ENCODE data around the gene SLF2.
"Not testable (repeated sequence)": the region's sequence is repeated elsewhere in the genome, so short reads cannot be mapped to it uniquely, and the experiment has no call there.

SLF2 gene

DNA sequence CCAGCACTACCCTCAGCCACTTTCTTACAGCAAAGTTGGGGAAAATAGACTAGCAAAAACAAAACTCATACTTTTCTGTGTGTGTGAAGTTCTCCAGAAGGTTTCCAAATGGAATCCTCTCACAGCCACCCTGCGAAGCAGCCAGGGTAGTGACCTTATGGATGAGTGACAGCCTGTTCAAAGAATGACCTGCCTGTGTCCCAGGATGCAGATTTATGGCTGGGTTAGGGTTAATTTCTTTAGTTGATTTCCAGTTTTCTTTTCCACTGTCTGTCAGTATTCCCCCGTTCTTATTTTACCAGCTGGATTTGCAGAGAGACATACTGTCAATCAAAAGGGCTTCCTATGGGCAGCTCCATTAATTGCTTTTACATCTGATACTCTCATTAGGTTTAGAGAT is 54.1 kb downstream of the SLF2 start:
- DNase-seq = no peak

DNA sequence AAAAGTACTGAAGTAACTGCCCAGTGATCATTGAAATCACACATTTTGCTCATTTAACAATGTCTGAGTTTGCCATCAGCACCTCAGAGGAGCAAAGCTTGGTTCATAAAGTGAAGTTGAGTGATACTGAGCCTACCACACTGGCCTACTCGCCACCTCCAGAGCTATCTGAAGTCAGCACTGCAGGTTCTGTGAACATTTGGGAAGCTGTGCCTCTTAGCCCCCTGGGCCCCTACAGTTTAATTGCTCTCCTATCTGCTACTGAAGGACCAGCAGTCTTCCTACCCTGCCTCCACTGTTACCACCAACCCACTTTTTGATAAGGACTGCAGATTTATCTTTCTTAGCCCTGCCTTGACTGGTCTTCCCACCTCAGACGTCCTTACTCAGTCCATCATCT is 54.6 kb downstream of the SLF2 start:
- no peak for DNase-seq

DNA sequence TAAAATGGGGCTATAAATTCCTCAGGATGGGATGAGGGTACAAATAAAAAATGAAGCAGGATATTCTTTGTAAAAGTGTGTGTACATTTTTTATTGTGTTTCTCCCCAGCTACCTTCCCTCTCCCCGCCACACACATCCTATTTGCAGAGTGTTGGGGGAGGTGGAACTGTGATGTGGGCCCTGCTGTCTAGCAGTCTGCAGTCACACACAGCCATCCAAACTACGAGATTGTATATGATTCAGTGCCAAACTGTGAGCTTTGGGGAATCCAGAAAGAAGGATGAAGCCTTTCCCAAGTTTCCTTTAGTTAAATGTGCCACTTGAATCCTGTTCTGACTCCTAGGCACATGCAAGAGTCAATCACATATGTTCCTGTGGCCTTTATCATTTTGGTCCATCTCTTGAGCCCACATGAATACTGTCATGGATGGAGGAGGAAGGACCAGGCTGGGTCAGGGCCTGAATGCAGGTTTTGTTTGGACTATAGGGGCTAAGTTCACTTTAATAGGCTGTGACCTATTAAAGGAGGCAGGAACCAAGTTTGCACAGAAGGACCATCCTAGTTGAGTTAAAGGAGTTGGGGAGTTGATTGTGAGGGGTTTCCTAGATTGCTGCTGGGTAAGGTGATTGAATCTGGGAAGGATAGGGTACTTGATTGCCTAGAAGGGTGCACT is 55.4 kb downstream of the SLF2 start:
- DNase-seq = no peak

DNA sequence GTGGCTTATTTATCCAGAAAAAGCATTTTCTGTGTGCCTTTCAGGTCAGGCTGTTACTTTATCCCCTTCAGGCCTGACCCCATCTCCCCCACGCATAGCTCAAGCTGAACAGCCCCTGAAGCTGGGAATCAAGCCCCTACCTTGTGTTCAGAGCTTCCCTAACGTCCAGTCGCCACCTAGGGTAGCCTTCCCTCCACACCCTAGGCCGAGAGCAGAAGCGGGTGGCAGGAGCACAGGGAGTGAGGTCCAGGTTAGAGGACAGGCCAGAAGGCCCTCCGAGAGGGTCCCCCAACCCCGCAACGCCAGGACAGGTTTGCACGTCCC is 56.1 kb downstream of the SLF2 start:
- no peak for DNase-seq

DNA sequence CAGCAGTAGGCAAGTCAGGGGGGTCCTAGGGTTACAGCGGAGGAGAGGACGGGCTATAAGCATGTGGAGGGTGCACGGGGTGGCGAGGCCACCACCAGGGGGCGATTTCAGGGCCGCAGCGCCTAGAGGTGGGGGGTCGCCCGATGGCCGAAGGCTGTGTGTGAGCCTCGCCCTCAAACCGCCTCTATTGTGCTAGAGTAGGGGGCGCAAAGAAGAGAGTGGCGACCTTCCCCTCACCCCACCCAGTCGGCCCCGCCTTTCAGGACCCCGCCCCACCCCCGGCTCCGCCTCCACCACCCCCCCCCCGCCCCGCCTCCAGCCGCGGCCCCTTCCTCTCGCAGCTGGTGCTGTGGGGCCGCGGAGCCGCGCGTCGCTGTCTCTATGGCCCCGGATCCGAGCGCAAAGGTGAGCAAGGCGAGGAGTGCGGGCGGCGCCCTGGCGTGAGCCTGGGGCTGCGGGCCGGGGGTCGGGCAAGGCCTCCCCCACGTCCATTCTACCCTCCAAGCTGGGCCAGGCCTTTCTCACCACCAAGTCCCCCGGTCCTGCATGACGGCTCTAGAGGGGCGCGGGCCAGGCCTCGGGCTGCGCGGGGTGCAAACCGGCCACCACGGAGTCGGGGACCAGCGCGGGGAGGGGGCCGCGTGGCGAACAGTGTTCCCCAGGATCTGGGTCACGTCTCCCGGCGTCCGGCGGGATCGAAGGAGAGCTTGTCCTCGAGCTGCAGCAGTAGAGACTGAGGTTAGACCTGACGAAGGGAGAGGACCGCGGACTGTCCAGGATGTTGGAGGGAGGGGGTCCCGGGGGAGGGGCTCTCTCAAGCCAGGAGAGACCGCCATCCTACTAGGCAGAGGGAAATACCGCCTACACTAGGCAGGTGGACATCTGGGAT is 56.7 kb downstream of the SLF2 start, which contains the start of gene SEMA4G:
Gene SEMA4G (plus strand): TSS at position 318 of the 889 bp plus-strand sequence. CDS start 3,409 bp downstream, outside the sequence.
- DNase-seq = peak; percentile 67

DNA sequence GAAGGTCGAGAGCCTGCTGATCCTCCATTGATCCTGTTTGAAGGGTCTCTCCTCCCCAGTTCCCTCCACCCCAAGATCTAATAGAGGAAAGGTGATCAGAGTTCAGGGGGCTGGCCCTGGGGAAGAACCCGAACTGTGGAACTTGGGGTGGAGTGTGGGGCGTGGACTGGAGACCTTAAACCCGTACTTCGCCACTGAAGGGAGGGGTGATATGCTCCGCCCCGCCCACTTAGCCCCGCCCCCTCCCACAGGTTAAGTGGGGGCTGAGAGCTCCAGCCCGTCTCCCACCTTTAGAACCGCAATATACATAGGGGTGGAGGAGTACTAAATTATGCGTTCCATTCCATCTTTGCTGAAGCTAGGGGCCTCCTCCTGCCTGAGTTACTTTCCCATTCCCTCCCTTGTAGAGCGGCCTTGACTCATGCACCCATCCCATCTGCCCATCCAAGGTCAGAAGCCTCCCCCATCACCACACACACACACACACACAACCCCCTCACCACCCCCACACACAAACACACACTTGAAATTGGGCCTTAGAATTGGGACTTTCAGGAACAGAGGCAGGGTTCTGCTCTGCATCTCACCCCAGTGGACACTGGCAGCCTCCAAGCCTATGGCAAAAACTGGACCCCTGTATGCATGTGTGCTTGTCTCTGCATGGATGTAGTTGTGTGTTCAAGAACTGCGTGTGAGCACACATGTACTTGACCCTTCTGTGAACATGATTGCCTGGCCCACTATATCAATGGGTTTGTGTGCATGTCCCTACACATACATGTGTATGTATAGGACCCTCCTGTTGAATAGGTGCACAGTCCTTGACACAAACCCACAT is 57.5 kb downstream of the SLF2 start:
- DNase-seq = no peak

DNA sequence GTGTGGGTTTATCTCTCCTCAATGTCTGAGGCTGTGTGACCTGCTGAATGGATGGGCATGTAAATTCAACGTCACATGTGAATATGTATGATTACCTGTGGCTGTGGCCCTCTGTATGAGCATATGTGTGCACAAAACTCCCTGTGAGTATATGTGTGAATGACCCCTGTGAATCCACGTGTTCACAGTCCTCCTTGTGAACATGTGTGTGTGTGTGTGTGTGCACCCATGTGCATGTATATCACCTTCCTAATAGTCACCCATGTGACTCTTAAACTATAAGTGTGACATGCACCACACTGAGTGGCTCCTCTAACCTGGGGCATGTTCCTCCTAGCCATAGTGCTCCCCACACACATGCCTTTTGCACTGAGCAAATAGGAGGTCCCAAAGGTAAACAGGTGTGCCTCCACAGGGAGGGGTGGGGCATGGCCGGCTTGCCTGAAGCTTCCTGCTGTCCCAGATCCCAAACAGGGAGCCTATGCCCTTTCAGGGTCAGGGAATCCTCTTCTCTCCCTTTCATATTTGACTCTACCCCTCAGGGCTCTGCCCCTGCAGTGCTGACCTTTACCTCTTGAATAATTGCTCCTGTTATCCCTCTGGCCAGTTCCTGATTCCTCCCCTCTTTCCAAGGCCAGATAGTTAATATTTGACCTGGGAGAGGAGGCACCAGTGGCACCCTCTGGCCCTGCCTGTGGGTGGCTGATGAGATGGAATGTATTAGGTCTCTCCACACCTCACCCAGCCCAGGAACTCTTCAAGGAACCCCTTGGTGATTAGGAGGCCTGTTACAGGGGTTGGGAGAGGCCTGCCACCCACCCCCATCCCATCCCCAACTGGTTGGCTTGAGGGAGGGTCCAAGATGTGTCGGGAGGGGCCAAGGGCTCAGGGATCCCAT is 58.4 kb downstream of the SLF2 start:
- DNase-seq = no peak

DNA sequence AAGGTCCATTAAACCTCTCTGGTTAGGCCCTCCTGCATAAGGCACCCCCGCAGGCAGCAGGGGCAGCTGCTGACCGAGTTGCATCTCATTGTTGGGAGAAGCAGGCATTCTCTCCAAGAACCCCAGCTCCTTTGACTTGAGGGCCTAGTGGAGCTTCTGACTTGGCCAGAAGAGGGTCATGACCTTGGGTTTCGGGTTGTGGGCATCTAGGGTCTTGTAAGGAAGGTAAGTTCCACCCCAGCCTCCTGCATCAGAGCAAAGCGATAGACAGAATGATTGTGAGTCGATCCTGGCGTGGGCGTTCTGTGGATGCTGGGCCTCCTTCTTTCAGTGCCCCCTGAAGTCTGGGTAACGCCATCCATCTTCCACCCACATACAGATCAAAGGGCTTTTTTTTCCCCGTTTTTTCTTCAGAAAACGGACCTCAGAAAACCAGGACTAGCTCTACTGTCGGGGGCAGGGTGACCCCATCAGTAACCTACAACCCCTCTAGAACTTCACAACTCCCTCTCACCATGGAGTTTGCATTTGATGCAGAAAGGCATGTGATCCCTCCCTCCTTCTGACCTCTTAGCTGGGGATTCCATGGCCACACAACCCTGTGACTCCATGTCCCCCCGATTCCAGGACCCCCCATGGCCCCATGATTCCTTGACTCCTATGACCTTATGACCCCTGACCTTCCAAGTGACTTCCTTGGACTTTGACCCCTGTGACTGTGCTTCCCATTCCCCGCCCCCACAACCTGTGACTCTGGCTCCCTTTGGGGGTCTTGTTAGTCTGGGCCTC is 59.5 kb downstream of the SLF2 start:
- no peak for DNase-seq

DNA sequence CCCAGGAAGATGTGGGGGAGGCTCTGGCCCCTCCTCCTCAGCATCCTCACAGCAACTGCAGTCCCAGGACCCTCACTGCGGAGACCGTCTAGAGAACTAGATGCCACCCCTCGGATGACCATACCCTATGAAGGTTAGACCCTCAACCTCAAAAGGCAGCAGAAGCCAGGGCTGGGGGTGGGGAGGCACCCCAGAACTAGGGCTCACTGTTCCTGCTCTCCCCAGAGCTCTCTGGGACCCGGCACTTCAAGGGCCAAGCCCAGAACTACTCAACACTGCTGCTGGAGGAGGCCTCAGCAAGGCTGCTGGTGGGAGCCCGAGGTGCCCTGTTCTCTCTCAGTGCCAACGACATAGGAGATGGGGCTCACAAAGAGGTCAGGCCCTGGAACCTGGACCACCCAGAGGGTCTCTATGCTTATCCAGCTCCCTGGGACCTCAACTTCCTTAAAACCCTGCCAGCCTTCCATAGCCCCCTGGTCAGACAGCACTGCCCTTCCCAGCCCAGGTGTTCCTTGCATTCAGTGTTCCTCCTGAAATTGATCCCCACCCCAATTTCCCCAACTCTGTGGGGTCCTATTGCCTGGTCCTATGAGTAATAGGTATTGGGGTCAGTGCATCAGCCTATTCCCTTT is 60.3 kb downstream of the SLF2 start:
- DNase-seq = no peak

DNA sequence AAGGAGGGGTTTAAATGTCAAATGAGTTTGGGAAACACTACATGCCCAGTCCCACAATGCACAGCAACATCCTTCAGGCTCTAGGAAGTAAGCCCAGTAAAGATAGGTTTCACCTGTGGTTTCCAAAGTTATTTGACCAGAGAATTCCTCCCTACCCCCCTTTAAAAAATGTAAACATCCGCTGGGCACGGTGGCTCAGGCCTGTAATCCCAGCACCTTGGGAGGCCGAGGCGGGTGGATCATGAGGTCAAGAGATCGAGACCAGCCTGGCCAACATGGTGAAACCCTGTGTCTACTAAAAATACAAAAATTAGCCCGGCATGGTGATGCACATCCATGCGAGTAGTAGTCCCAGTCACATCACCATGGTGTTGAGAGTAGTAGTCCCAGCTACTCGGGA is 62.6 kb downstream of the SLF2 start:
- not testable (repeated sequence) for DNase-seq

DNA sequence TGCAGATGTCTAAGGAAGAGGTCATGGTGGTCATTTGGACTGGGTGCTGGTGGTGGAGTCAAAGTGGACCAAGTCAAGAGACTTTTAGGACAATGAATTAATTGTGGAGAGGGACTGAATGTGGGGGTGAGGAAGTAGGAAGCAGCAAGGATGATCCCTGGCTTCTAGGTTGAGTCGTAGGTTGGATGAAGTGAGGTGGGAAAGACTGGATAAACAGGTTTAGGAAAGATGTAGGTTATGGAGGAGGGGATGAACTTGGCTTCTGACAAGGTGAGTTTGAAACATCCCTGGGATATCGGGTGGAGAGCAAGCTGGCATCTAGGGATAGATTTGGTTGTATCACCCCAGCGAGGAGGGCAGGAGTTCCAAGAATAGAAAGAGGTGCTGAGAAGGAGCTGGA is 64.1 kb downstream of the SLF2 start:
- no peak for DNase-seq

DNA sequence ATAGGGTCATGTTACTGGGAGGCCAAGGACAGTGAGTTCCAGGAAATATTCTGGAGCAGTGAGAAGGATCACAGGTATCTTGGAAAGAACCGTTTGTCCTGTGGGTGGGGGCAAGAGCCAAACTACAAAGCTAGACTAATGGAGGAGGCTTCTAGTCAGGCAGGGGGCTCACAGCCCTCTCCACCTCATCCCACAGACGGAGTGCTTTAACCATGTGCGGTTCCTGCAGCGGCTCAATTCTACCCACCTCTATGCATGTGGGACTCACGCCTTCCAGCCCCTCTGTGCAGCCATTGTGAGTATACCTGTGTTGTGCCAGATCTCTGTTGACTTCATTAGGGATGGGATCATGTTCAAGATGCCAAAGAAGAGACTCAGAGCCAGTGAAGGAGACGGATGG is 64.7 kb downstream of the SLF2 start:
- DNase-seq = no peak

DNA sequence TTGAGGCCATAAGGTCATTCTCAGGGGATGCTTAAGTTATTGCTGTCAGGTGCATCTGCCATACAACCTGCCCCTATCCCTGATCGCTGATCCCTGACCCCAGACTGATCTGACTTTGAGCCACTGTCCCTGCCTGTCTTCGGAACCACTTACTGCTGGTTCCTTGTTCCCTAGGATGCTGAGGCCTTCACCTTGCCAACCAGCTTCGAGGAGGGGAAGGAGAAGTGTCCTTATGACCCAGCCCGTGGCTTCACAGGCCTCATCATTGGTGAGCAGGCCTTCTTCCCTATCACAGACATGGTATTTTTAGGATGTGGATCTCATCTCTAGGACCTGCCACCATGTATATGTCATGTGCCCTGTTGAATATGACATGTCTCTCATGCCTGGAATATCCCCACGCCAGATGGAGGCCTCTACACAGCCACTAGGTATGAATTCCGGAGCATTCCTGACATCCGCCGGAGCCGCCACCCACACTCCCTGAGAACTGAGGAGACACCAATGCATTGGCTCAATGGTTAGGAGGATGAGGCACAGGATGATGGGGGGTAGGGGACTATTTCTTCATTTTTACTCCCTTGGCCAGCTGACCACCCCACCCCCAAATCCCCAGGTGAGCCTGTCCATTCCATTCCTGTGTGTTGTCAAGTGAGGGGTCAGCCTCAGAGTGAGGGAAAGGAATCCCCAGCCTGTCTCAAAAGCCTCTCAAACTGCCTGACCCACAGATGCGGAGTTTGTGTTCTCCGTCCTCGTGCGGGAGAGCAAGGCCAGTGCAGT is 65.5 kb downstream of the SLF2 start:
- DNase-seq = no peak

DNA sequence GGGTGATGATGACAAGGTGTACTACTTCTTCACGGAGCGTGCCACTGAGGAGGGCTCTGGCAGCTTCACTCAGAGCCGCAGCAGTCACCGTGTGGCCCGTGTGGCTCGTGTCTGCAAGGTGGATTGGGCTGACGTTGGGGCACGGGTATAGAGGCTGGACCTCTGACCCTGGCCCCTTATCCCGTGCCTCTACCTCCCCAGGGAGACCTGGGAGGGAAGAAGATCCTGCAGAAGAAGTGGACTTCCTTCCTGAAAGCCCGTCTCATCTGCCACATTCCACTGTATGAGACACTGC is 66.1 kb downstream of the SLF2 start:
- DNase-seq = no peak

DNA sequence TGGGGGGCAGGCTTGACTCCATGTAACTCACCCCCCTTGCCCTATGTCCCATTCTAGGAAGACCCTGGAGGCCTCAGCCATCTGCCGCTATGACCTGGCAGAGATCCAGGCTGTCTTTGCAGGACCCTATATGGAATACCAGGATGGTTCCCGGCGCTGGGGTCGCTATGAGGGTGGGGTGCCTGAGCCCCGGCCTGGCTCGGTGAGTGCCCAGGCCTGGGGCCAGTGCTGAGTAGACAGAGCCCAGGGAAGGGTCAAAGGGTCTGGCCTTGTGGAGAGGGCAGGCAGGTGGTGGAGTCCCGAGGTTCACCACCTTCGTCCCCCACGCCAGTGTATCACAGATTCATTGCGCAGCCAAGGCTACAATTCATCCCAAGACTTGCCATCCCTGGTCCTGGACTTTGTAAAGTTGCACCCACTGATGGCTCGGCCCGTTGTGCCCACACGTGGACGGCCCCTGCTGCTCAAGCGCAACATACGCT is 67.1 kb downstream of the SLF2 start:
- no peak for DNase-seq

DNA sequence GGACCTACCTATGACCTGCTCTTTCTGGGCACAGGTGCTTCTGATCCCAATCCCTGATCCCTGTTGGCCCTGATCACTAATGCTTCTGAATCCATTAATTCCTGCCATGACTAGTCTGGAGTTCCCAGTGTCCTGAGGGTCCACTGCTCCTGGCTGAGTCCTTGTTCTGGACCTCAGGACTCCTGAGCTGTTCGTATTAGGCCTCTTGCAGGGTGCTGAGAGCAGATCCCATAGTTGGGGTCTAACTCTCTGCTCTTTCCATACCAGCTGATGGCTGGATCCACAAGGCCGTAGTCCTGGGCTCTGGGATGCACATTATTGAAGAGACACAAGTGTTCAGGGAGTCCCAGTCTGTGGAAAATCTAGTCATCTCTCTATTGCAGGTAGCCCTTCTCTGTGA is 67.5 kb downstream of the SLF2 start:
- DNase-seq = no peak

DNA sequence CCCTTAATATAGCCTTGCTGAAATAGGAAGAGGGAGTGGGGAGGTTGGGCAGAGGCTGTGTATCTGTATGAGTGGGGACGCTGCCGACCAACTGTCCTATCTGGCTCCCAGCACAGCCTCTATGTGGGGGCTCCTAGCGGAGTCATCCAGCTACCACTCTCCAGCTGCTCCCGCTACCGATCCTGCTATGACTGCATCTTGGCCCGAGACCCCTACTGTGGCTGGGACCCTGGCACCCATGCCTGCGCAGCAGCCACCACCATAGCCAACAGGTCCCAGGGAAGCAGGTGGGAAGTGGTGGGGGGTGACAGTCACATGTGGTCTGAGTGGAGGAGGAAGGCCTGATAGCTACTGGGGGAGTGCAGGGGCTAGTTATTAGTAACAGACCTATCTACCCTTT is 67.9 kb downstream of the SLF2 start:
- no peak for DNase-seq

DNA sequence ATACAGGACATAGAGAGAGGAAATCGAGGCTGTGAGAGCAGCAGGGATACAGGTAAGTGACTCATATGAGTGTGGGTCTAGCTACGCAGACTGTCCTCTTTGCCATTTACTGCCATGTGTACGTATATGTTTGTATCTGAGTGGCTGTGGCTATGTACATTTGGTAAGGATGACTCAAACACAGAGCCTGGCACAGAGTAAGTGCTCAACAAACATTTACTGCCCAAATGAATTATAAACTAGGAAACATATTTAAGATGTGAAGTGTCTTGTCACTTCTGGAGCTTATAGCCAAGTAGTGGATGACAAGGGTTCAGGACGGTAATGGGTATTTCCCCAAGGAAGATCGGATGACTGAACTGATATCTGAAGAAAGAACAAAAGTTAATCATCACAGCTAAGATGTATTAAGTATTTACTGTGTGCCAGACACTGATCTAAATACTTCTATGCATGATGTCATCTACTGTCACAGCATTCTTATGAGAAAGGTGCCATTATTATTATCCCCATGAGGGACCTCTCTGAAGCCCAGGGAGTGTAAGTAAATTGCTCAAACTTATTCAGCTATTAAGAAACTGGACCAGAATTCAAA is 68.5 kb downstream of the SLF2 start:
- no peak for DNase-seq

DNA sequence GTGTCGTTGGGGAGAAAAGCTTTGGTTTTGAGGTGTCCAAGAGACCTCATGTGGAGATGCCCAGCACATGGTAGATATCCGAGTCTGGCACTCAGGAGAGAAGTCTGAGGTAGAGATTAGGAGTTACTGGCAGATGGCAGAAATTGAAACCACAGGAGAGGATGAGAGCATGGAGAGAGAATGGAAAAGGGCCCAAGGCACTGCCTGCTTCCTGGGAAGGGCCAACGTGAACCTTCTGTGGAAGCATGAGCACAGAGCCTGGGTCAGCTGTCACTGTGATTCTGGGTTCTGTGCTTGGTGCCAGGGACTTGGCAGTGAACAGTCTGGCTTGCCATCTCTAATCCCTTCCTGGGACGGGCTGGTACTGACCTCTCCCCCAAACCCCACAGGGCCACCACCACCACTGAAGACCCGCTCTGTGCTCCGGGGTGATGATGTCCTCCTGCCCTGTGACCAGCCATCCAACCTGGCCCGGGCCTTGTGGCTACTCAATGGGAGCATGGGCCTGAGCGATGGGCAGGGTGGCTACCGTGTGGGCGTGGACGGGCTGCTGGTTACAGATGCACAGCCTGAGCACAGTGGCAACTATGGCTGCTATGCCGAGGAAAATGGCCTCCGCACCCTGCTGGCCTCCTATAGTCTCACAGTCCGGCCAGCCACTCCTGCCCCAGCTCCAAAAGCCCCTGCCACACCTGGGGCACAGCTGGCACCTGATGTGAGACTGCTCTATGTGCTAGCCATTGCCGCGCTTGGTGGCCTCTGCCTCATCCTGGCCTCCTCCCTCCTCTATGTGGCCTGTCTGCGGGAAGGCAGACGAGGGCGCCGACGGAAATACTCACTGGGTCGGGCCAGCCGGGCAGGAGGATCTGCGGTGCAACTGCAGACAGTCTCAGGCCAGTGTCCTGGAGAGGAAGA is 70.4 kb downstream of the SLF2 start:
- DNase-seq = no peak

Data from right forelimb (tissue), 1 donor.